ENCODE data around the gene NAA20.

The NAA20 gene

DNA sequence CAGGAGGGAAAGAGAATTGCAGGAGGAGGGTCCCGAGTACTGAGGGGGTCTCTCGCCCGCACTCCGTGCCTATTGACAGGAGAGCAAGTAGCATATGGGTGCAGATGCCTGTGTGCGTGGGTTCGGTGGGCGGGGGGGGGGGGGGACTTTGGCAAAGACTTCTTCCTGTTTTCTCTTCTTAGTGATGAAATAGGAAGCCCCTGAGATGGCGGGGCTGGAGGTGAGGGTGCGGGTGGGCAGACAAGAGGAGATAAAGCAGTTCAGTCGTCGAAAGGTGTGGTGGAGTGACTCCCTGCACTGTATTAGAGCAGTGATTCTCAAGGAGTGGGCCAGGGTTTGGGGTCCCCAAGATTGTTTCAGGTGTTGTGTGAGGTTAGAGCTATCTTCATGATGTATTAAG is 3.7 kb downstream of the NAA20 start:
- no peak for DNase-seq

GRCh38 chr20:20021835-20022234 is 4.7 kb downstream of the NAA20 start:
- no peak for DNase-seq

DNA sequence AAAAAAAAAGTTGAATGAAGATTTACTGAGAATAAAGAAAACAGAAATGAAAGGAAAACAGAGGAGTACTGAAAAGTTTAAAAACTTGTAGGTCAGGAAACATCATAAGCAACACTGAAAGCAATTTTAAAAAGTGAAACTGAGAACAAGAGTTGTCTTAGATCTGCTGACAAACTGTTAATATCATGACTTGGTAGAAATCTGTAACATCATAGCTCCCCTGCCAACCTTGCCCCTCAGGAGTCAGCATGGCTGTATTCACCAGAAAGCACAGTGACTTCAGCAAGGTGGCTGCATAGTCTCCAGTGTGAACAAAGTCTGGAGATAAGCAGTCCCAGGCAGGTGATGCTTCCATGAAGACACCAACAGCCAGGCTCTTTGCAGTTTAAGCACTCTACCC is 5.3 kb downstream of the NAA20 start:
- DNase-seq: no peak

- no peak for DNase-seq
Observed at GRCh38 chr20:20023395-20023794, 6.2 kb downstream of the NAA20 start.

DNA sequence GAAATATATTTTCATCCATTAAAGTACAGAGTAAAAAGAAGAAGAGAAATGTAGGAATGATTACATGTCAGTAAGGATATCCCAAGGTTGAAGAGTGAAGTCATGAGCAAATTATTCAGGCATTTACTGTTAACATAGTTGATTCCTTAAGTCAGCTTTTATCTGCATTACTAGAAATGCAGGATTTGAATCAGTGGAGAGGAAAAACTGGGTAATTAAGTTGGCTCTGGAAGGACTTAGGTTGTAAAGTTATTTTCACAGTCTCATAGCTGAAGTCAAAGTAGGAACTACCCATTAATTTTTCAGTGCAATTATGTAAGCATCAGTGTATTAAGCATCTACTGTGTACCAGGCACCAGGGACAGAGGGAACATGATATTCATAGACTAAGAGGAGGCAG is 7.8 kb downstream of the NAA20 start:
- DNase-seq: no peak

DNA sequence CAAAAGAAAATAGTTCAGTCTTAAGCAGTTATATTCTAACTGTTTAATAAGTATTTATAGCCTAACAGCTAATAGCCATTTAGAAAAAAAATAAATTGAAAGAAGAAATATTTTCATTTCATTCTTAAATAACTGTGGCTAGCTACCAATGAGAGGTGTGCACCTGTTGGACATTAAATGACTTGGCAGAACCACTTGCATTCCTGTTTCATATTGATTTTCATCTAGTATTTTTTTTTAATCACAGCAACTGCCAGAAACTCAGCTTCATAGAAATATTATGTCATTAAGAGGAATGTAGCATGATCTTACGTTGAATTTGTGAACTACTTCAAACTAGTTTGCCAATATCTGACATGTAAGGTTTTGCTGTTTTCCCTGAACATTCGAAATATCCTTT is 10.1 kb downstream of the NAA20 start:
- DNase-seq: no peak

DNA sequence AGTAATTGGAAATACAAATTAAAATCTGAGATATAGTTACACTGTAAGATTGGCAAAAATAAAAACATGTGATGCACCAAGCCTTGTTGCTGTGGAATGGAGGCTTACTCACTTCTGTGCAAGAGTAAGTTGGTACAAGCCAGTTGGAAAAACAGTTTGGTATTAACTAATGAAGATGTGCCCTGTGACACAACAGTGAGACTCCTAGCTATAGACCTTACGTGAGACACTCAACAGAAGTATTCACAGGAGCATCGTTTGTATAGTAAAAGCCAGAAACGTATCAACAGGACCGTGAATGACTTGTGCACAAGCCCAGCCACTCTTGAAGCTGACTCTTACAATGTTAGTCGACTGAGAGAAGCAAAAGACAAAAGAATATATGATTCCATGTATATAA is 14.6 kb downstream of the NAA20 start:
- no peak for DNase-seq

- DNase-seq: no peak
Observed at GRCh38 chr20:20034486-20034885, 17.3 kb downstream of the NAA20 start.

GRCh38 chr20:20036756-20037155 is 19.6 kb downstream of the NAA20 start:
- no peak for DNase-seq

GRCh38 chr20:20037960-20038359 is 20.8 kb downstream of the NAA20 start:
- no peak for DNase-seq

- DNase-seq: no peak
Observed at GRCh38 chr20:20038586-20038985, 21.4 kb downstream of the NAA20 start.

DNA sequence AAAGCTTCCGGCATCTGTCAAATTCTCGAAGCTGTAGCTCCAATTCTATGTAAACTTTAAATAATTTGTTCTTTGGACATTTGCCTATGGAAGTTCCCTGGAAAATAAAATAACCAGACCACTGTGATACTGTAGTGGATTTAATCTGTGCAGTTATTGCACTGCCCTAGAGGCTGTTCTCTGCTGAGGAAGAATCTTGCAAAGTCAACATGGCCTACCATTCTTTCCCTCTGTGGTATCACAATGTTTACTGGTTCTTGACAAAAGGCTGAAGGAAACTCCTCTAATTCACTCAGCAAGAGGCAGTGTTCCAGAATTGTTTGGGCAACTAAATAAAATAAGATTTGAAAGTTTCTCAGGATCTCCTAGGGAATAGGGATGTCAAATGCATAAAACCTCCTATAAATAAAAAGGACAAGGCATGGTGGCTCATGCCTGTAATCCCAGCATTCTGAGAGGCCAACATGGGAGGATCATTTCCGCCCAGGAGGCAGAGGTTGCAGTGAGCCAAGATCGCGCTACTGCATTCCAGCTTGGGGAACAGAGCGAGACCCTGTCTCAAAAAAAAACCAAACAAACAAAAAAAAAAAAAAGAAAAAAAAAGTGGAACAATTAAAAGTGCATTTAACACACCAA is 22.7 kb downstream of the NAA20 start:
- no peak for DNase-seq

DNA sequence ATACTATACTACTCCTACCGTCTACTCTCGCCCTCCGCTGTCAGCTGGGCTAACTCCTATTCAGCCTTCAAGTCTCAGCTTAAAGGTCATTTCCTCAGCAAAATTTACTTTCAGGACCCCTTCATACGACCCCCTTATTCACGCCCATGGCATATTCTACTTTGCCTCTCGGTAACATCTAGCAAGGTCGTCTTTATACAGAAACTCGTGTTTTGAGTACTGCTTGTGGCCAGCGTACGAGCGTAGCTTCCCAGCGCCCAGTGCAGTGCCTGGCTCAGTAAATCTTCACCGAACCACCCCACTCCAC is 34.6 kb downstream of the NAA20 start:
- no peak for DNase-seq

GRCh38 chr20:20052074-20052970 is 35.2 kb downstream of the NAA20 start, which contains the start of the genes CFAP61 and CRNKL1:
Gene CFAP61 (plus strand): TSS chr20:20052532. CDS start chr20:20056654, 4,122 bp downstream.
Gene CRNKL1 (minus strand): TSS chr20:20052466. CDS start chr20:20052342, 124 bp downstream.
- peak; percentile 96 for DNase-seq

DNA sequence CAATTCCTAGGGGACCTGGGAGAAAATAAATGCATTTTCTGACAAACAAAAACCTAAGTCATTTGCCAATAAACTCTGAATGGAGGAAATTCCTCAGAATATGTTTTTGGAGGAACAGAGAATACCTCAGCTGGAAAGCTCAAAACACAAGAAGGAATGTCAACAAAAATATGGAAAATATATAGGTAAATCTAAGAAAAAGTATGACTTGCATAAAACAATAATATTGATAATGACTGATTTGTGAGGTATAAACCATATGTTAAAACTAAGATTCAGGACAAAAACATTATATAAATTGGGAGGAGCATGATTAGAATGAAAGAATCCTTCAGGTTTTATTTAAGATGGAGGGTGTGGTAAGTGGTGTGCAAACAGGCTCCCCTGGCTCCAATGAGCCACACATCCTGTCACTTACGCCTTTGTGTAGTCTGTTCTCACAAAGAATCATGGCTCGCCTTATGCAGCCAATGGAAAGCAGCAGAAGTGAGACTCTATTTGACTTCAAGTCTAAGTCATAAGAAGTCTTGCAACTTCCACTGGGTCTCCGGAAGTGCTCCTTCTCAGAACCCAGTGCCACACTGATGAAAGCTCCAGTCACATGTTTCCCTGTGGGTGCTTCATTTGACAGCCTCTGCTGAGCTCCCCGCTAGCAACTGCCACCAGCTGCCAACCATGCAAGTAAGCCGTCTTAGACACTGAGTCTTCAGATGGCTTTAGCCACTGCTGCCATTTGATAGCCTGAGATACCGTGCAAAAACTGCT is 43.3 kb downstream of the NAA20 start:
- DNase-seq: no peak

DNA sequence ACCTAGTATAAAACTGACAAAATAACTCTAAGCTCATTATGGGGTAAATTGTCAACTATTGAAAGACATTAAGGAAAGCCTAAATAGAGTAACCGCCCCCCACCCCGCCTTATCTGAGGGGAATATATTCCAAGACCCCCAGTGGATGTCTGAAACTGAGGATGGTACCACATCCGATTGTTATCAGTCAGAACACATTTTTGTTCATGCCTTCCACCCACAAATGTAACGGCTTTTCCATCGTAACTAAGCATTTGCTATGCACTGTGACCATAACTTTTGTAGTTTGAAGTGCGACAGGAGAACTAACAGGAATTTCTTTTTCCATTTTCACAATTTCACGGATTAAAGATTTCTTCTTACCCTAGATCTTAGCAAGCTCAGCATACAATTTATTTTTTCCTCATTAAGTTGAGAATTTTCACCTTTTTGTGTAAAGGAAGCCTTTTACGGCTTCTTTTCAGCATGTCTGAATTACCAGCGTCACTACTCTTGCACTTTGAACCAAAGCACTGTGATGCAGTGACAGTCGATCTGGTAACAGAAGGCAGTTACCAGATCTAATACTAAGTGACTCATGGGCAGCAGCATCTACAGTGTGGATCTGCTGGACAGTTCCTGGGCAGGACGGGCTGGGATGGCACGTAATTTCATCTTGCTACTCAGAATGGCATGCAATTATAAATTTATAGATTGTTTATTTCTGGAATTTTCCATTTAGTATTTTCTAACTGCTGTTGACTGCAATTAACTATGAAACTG is 47.0 kb downstream of the NAA20 start:
- DNase-seq: no peak

GRCh38 chr20:20065361-20065760 is 48.2 kb downstream of the NAA20 start:
- DNase-seq: no peak

GRCh38 chr20:20070871-20071726 is 53.9 kb downstream of the NAA20 start:
- DNase-seq: no peak

GRCh38 chr20:20073801-20074371 is 56.7 kb downstream of the NAA20 start:
- no peak for DNase-seq

- no peak for DNase-seq
Observed at GRCh38 chr20:20075032-20075431, 57.9 kb downstream of the NAA20 start.

- DNase-seq: peak; percentile 63
Observed at GRCh38 chr20:20076297-20077065, 59.3 kb downstream of the NAA20 start.
